Neutrophil (primary cell): ENCODE data around the gene SPINK9.

Experiments
- H3K27ac ChIP-seq: fragments of 200-600 bp; sonication (generic); 2 replicates; pipeline ENCODE4 v1.5.1; 2016; ENCODE audit warnings: mild to moderate bottlenecking, moderate library complexity
- H3K27me3 ChIP-seq: fragments of 200-600 bp; sonication (generic); 2 replicates; pipeline ENCODE4 v1.6.0; 2016; ENCODE audit warnings: mild to moderate bottlenecking
- H3K36me3 ChIP-seq: fragments of 200-600 bp; sonication (generic); 2 replicates; pipeline ENCODE4 v1.5.1; 2017
- H3K4me1 ChIP-seq, 2 experiments: fragments of 200-600 bp in 1 of 2; sonication (generic) in 1 of 2; 1 replicate in 1 of 2; 2 replicates in 1 of 2; pipeline versions ENCODE4 v1.5.1 to v1.6.1; 2013 to 2016; ENCODE audit warnings: low read depth in 1 of 2, low read length in 1 of 2, mild to moderate bottlenecking in 1 of 2, moderate library complexity in 1 of 2; ENCODE audit not compliant: control insufficient read depth in 1 of 2, insufficient read depth in 1 of 2
- H3K4me3 ChIP-seq, 2 experiments: fragments of 200-600 bp in 1 of 2; sonication (generic) in 1 of 2; 1 replicate in 1 of 2; 2 replicates in 1 of 2; pipeline ENCODE4 v1.5.1; 2013 to 2016; ENCODE audit warnings: low read depth in 1 of 2, low read length in 1 of 2, mild to moderate bottlenecking in 1 of 2, moderate library complexity in 1 of 2
- H3K9me3 ChIP-seq: fragments of 200-600 bp; sonication (generic); 2 replicates; pipeline ENCODE4 v1.5.1; 2016
- TF ChIP-seq, protein P1 (sequence below): fragments of 200-600 bp; sonication (generic); IDR thresholded peaks from 2 replicates; pipeline ENCODE4 v1.5.1; 2016; ENCODE audit warnings: antibody characterized with exemption

SPINK9 gene

DNA sequence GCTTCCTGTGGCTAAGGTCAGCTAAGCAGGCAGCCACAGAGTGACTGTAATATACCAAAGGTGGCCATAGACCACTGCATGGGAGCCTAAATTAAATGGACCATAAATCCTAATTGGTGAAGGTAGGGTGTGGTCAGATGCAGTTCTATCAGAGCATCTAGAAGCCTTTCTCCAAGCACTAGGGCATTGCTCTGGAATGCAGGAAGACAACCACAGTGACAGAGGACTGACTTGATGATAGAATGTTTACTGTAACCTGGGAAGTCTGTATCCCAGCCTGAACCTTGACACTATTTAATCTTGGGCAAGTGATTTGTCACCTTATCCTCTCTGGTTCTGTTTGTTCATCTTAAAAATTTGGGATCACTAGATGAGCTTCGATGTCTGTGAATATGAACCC is 50.7 kb downstream of the SPINK9 start:
- Histone ChIP-seq H3K9me3 (no peaks in the 10 kb centered on the region), H3K27me3 (peaks cover 4% of the 10 kb centered on the region), H3K4me3 (peak overlapping the region in 1 of 2 experiments; percentile 86), H3K36me3 (peaks cover 19% of the 10 kb centered on the region), H3K27ac (peak overlapping the region; percentile 96), H3K4me1 (peaks cover 48 to 63% of the 10 kb centered on the region in 2 experiments)
- TF ChIP-seq, protein P1, sequence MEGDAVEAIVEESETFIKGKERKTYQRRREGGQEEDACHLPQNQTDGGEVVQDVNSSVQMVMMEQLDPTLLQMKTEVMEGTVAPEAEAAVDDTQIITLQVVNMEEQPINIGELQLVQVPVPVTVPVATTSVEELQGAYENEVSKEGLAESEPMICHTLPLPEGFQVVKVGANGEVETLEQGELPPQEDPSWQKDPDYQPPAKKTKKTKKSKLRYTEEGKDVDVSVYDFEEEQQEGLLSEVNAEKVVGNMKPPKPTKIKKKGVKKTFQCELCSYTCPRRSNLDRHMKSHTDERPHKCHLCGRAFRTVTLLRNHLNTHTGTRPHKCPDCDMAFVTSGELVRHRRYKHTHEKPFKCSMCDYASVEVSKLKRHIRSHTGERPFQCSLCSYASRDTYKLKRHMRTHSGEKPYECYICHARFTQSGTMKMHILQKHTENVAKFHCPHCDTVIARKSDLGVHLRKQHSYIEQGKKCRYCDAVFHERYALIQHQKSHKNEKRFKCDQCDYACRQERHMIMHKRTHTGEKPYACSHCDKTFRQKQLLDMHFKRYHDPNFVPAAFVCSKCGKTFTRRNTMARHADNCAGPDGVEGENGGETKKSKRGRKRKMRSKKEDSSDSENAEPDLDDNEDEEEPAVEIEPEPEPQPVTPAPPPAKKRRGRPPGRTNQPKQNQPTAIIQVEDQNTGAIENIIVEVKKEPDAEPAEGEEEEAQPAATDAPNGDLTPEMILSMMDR, result no peak

DNA sequence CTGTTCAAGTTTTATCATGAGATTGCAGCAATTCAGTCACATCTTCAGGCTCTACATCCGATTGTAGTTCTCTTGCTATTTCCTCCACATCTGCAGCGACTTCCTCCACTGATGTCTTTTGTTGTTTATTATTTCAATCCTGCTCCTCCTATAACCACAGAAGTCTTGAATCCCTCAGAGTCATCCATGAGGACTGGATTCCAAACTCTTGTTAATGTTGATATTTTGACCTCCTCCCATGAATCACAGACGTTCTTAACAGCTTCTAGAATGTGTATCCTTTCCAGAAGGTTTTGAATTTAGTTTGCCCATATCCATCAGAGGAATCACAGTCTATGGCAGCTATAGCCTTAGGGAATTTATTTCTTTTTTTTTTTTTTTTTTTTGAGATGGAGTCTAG is 52.0 kb downstream of the SPINK9 start:
- H3K27ac ChIP-seq, result peak overlapping the region; percentile 55
- H3K4me1 ChIP-seq, result peaks cover 48 to 71% of the 10 kb centered on the region in 2 experiments
- TF ChIP-seq, protein P1, result no peak
- peak overlapping the region in 1 of 2 experiments; percentile 3 for H3K4me3 ChIP-seq
- no peaks in the 10 kb centered on the region for H3K9me3 ChIP-seq
- H3K36me3 ChIP-seq, result peaks cover 19% of the 10 kb centered on the region
- no peaks in the 10 kb centered on the region for H3K27me3 ChIP-seq

DNA sequence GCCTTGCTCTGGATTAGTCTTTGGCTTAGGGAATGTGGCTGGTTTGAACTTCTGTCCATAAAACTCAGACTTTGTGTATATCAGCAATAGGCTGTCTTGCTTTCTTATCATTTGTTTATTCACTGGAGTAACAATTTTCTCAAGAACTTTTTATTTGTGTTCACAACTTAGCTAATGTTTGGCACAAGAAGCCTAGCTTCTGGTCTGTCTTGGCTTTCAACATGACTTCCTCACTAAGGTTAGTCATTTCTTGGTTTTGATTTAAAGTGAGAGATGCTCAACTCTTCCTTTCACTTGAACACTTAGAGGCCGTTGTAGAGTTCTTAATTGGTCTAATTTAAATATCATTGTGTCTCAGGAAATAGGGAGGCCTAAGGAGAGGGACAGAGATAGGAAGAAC is 53.3 kb downstream of the SPINK9 start:
- H3K4me1 ChIP-seq, result peaks cover 38 to 60% of the 10 kb centered on the region in 2 experiments
- TF ChIP-seq, protein P1, result no peak

More for the DNA sequence above, 53.3 kb downstream of the SPINK9 start:
- no peaks in the 10 kb centered on the region for H3K27me3 ChIP-seq
- no peak overlapping the region for H3K4me3 ChIP-seq
- peaks cover 19% of the 10 kb centered on the region for H3K36me3 ChIP-seq
- H3K27ac ChIP-seq, result peak overlapping the region; percentile 32
- H3K9me3 ChIP-seq, result no peaks in the 10 kb centered on the region
